ENCODE data around the gene SULF2.

The SULF2 gene

DNA sequence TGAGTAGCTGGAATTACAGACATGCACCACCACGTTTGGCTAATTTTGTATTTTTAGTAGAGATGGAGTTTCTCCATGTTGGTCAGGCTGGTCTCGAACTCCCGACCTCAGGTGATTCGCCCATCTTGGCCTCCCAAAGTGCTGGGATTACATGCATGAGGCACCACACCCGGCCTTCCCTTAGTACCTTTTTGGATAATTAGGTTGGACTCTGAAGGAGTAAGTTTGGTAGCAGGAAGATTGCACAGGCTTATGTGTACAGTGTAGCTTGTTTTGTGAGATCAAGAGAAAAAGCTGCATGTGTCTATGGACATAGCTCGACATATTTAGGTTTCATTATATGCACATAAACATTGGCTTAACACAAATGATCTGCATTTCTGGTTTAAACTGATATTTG, 166.8 kb downstream of the SULF2 start:
- H3K27ac ChIP-seq: no peak overlapping the region
- H3K36me3 ChIP-seq: peaks cover 15% of the 10 kb centered on the region
- TF ChIP-seq CTCF (IDR thresholded peaks at IDR 0.05): no peak
- no peaks in the 10 kb centered on the region for H3K4me1 ChIP-seq (ENCODE audit: control insufficient read depth in 1 of 2, insufficient read depth in 1 of 2, low read depth in 1 of 2, low read length in 1 of 2)
- H3K27me3 ChIP-seq: no peaks in the 10 kb centered on the region
- H3K4me3 ChIP-seq (ENCODE audit: low read depth in 1 of 2, low read length in 1 of 2): no peak overlapping the region
- H3K9me3 ChIP-seq: no peaks in the 10 kb centered on the region

GRCh38 chr20:47614703-47615309, 170.5 kb downstream of the SULF2 start:
- H3K4me3 ChIP-seq (ENCODE audit: low read depth in 1 of 2, low read length in 1 of 2): no peak overlapping the region
- no peaks in the 10 kb centered on the region for H3K27me3 ChIP-seq
- H3K27ac ChIP-seq: no peak overlapping the region
- no peaks in the 10 kb centered on the region for H3K36me3 ChIP-seq
- H3K4me1 ChIP-seq (ENCODE audit: control insufficient read depth in 1 of 2, insufficient read depth in 1 of 2, low read depth in 1 of 2, low read length in 1 of 2): no peaks in the 10 kb centered on the region
- no peaks in the 10 kb centered on the region for H3K9me3 ChIP-seq
- TF ChIP-seq CTCF (IDR thresholded peaks at IDR 0.05): no peak

- Histone ChIP-seq H3K27ac (no peak overlapping the region), H3K4me3 (ENCODE audit: low read depth in 1 of 2, low read length in 1 of 2) (no peak overlapping the region), H3K4me1 (ENCODE audit: control insufficient read depth in 1 of 2, insufficient read depth in 1 of 2, low read depth in 1 of 2, low read length in 1 of 2) (no peaks in the 10 kb centered on the region), H3K36me3 (no peaks in the 10 kb centered on the region), H3K27me3 (no peaks in the 10 kb centered on the region), H3K9me3 (no peaks in the 10 kb centered on the region)
- no peak for TF ChIP-seq CTCF (IDR thresholded peaks at IDR 0.05)
These were observed 172.6 kb downstream of the SULF2 start for GRCh38 chr20:47612670-47613069.

DNA sequence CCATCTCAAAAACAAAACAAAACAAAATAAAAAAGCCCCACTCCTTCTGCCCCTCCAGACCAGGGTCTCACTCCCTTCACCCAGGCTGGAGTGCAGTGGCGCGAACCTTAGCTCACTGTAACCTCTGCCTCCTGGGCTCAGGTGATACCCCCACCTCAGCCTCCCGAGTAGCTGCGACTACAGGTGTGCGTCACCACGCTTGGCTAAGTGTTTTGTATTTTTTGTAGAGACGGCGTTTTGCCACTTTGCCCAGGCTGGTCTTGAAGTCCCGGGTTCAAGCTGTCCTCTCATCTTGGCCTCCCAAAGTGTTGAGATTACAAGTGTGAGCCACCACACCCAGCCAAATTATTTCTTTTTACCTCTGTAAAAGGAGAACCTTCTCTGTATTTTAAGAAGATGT, 173.5 kb downstream of the SULF2 start:
- Histone ChIP-seq H3K36me3 (no peaks in the 10 kb centered on the region), H3K27ac (no peak overlapping the region), H3K9me3 (no peaks in the 10 kb centered on the region), H3K4me3 (ENCODE audit: low read depth in 1 of 2, low read length in 1 of 2) (no peak overlapping the region), H3K27me3 (no peaks in the 10 kb centered on the region), H3K4me1 (ENCODE audit: control insufficient read depth in 1 of 2, insufficient read depth in 1 of 2, low read depth in 1 of 2, low read length in 1 of 2) (no peaks in the 10 kb centered on the region)
- TF ChIP-seq CTCF (IDR thresholded peaks at IDR 0.05): no peak

- TF ChIP-seq CTCF (IDR thresholded peaks at IDR 0.05): no peak
- Histone ChIP-seq H3K4me1 (ENCODE audit: control insufficient read depth in 1 of 2, insufficient read depth in 1 of 2, low read depth in 1 of 2, low read length in 1 of 2) (no peaks in the 10 kb centered on the region), H3K36me3 (no peaks in the 10 kb centered on the region), H3K27ac (no peak overlapping the region), H3K9me3 (no peaks in the 10 kb centered on the region), H3K4me3 (ENCODE audit: low read depth in 1 of 2, low read length in 1 of 2) (no peak overlapping the region), H3K27me3 (no peaks in the 10 kb centered on the region)
These were observed 174.4 kb downstream of the SULF2 start for GRCh38 chr20:47610945-47611250.

All from neutrophil (primary cell).